ENCODE results near the gene MTFMT.
"Not testable (repeated sequence)": the region's sequence is repeated elsewhere in the genome, so short reads cannot be mapped to it uniquely, and the experiment has no call there.

Gene MTFMT

GRCh38 chr15:65034719-65035118 is 5.3 kb upstream of the MTFMT start:
- no peak for DNase-seq

DNA sequence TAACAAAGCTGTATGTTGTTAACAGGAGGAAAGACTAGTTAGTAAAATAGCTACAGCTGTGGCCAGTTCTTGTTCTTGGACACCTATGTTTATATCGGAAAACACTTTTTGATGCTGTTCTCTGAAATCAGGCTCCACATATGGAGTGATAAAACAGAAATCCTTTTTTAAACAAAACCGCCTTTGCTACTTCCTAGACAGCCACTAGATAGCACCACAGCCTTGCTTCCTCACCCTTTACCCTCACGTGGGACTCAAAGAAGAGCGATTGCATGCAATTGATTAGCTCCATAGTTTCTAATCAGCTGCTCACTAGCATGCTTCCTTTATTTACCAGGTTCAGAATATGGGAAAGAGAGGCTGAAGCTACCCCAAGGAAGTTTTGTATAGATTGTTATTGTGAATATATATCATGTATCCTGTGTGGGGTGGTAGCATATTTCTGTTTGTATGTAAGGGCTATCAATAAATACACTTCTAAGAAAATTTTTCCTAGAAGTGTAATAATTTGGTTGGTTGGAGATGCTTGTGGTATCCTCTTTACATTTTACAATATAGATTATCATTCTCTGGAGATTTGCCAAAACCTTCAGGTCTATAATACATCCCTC is 4.3 kb upstream of the MTFMT start:
- peak; percentile 52 for DNase-seq

DNA sequence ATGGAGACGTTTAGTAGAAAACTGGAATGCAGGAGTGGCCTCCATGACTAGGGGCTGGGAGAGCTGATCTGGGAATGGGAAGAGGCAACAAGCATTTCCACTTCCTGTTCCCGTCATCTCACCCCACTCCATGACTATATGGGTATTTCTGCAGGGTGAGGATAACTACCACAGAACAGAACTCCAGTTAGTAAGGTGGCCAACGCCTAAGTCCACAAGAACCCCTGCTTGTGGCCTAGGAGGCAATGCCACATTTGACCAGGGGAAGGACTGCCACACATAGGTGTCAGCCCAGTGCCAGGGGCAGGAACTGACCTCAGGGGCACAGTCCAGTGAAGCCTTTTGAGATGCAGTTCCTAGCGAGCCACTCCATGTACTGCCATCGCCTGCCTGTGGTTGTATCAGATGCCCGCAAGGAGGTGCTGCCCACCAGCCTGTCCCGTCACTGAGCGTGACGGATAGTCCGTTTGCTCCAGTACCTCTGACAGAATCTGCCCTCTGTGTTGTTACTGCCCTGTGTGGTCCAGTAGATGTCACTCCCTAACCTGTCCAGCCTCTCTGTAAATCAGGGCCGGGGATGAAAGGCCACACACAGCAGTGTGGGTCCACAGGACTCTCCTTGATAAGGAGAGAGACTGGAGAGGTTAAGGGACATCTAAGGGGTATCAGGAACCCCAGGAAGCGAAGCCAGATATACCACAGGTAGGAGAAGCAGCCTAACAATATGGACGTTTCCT is 3.5 kb upstream of the MTFMT start:
- peak; percentile 39 for DNase-seq

DNA sequence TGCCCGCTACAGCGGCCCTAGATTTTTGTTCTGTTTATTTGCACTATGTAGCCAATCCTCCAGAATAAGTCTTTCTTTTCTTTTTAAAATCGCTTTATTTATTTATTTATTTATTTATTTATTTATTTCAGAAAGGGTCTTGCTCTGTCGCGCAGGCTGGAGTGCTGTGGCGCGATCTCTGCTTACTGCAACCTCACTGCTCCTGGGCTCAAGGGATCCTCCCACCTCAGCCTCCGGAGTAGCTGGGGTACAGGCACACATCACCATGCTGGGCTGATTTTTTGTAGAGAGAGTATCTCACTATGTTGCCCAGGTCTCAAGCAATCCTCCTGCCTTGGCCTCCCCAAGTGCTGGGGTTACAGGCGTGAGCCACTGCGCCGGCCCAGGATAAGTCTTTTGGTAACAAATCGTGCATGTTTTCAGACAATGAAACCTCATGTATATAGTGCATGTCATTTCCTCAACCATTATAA is 333 bp upstream of the MTFMT start:
- no peak for DNase-seq

DNA sequence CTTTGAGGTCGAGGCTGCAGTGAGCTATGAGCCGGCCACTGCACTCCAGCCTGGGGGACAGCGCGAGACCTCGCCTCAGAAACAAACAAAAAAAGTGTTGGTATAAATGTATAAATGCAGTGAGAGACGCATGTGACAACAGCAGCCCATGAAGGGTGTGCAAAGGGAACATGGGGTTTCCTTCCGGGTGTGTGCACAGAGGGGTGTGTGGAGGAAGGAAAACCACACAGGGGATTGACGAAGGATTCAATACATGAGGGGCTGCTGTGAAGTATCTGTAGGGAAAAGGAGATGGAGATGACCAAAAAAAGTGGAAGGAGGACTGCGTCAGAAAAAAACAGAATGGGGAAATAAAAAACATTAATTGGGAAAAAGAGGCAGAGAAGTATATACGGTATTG is 1.1 kb downstream of the MTFMT start:
- DNase-seq, result no peak

DNA sequence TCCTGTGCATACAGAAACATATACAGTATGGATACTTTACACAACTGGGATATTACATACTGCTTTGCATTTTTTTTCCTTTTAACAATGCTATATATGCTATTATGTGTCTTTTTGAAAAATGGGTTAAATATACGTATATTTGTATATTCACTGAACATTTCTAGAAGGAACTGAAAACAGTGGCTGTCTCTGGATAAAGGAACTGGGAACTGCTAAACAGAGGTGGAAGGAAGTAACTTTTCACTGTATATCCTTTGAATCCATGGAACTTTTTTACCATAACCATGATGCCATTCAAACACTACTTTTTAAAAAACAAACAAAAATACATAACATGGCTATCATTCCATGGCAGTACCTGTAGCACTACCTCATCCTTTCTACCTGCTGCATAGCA is 1.8 kb downstream of the MTFMT start:
- no peak for DNase-seq

DNA sequence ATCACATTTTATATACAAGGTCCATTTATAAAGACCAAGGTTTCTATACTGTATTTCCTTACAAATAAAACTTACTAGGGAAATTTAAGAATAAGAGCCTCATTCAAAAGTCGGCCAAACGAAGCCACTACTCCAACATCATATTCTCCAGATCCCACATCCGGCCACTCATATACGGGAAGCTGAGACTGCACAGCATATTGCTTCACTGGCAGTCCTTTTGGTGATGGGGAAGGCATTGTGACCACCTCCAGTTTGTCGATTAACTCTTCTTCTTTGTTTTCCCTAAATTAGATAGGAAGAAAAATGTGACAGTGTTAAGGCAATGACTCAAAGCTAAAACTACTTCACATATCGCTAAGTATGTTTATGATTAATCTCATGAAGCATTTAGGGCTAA is 2.7 kb downstream of the MTFMT start:
- no peak for DNase-seq

- no peak for DNase-seq
Observed at GRCh38 chr15:65021488-65021887, 8.0 kb downstream of the MTFMT start.

GRCh38 chr15:65020419-65020818 is 9.0 kb downstream of the MTFMT start:
- DNase-seq, result no peak

DNA sequence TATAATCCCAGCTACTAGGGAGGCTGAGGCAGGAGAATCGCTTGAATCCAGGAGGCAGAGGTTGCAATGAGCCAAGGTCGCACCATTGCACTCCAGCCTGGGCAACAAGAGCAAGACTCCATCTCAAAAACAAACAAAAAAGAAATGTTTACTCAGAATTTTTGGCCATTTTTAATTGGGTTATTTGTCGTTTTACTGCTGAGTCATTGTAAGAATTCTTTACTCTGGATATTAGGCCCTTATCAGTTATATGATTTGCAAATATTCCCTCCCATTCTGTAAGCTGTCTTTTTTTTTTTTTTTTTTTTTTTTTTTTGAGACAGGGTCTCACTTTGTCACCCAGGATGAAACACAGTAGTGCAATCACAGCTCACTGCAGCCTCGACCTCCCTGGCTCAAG is 18.2 kb downstream of the MTFMT start:
- not testable (repeated sequence) for DNase-seq

- DNase-seq, result no peak
Observed at GRCh38 chr15:65008983-65009382, 20.5 kb downstream of the MTFMT start.

DNA sequence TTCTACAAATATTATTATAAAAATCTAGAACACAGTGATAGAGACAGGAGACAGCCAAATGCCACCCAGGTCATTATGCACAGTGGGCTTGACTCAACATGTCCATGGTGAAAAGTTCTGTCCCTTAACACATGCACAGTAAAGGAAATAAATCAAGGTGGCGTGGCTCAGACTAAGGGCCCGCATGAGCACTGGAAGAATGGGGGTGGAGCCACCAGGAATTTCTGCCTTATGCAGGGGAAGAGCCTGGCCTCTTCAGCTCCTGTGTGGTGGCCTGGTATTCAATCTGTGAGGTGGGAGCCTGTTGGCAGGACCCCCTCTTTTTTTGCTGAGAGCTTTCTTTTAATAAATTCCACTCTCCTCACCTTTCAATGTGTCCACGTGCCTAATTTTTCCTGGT is 22.6 kb downstream of the MTFMT start:
- no peak for DNase-seq

DNA sequence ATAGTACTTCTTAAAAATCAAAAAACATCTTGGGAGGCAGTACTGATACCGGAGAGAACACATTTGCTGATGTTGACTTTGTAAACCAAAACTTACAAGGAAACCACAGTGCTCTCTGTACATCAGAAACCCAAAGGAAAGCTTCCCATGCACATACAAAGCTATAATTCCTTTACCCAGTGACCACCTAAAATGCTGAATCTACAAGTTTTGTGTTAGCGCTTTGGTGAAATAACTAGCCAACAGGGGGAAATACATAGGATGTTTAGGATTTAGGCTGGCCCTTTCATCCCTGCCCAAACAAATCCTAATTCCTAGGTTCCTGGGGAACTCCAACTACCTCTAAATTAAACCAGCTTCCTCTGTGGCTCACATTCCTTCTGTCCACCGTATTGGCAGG is 24.4 kb downstream of the MTFMT start:
- no peak for DNase-seq

DNA sequence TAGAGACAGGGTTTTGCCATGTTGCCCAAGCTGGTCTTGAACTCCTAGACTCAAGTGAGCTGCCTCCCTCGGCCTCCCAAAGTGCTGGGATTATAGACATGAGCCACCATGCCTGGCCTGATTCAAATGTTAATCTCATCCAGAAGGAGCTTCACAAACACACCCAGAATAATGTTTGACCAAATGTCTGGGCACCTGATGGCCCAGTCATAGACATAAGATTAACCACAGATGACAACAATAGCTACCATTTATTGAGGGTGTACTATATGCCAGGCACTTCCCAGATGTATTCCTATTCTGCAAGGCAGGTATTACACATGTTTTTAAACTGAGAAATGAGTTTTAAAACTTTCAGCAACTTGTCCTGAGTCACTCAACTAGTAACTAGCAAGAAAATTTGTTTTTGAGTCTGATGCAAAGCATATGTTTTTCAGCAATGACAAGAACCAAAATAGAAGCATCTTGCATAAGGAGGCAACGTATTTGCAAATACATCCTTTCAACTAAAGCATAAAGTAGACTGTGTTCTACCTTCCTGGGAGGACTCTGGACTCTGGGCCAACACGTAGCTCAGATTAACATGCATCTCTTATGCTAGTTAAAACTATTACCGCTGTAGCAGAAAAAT is 31.6 kb downstream of the MTFMT start:
- DNase-seq, result no peak

DNA sequence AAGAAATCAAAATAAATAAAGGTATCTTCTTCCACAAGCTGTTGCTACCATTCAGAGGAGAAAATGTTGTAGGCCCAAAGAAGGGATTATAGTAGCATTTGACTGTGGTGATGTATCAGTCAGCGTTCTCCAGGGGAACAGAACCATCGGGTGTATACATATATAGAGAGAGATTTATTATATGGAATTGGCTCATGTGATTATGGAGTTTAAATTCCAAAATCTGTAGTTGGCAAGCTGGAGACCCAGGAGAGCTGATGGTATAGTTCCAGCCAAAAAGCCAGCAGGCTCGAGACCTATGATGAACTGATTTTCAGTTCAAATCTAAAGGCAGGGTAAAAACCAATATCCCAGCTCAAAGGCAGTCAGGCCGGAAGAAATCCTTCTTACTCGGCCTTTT is 32.4 kb downstream of the MTFMT start:
- DNase-seq, result no peak

- no peak for DNase-seq
Observed at GRCh38 chr15:64993290-64993689, 36.1 kb downstream of the MTFMT start.

GRCh38 chr15:64991536-64992135 is 37.8 kb downstream of the MTFMT start:
- no peak for DNase-seq

GRCh38 chr15:64990168-64990470 is 39.3 kb downstream of the MTFMT start:
- no peak for DNase-seq

- peak; percentile 96 for DNase-seq
Observed at GRCh38 chr15:64989416-64990167, 39.8 kb downstream of the MTFMT start, which contains the start of gene SPG21. Gene SPG21, minus strand, starts transcription at chr15:64989914. Its CDS starts 6,345 bp downstream, at chr15:64983569.

- DNase-seq, result no peak
Observed at GRCh38 chr15:64987136-64987535, 42.3 kb downstream of the MTFMT start.

DNA sequence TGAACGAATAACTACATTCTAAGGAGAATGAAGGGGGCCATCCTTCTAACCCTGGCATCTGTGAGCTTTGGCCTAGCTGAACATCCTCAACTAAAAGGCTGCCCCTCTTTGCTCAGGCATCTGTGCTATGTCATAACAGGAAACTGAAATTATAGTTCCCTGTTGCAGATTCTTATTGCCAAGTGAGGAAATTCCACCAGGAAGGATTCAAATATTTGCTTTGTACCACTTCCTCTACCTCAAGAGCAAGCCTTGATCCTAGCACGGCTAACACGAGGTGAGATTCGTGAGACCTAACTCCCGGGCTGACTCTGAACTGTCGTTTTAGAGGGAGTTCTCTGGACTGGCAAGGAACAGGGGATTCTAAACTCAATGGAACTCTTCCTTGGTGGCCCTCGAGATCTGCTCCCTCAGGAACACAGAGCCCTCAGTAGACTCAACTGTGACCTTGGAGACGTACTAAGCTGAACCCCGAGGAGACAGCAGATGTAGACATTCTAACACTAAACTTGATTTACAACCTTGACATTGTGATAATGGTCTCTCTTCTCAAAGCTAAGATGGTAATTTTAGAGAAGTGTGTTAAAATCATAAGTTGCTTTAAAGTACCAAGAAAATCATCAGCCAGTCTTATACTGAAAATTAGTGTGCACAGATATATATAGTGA is 43.9 kb downstream of the MTFMT start:
- DNase-seq, result no peak

GRCh38 chr15:64982472-64982871 is 47.0 kb downstream of the MTFMT start:
- no peak for DNase-seq
